ENCODE data around the gene SCIMP.

DNA sequence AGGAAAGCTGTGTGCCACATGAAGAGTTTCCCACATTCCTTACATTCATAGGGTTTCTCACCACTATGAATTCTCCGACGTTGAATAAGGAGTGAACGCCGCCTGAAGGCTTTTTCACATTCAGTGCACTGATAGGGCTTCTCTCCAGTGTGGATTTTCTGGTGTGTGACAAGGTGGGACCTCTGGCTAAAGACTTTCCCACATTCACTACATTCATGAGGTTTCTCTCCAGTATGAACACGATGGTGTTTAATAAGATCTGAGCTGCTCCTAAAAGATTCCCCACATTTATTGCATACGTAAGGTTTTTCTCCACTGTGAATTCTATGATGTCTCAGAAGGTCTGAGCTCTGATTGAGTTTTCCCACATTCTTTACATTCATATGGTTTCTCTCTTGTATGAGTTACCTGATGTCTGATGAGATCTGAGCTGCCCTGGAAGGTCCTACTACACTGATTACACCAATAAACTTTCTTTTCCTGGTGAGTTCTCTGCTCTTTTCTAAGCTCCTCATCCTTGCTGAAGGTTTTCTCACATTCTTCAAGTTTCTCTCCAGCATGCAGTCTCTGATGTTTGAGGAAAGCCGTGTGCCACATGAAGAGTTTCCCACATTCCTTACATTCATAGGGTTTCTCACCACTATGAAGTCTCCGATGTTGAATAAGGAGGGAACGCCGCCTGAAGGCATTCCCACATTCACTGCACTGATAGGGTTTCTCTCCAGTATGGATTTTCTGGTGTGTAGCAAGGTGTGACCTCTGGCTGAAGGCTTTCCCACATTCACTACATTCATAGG is 53.0 kb downstream of the SCIMP start:
- no peak for TF ChIP-seq CTCF (IDR thresholded peaks at IDR 0.05)
- TF ChIP-seq POLR2A (IDR thresholded peaks at IDR 0.05), result no peak

Measured in thyroid gland (tissue), 4 donors.